ENCODE data around the gene ERCC2.

DNA sequence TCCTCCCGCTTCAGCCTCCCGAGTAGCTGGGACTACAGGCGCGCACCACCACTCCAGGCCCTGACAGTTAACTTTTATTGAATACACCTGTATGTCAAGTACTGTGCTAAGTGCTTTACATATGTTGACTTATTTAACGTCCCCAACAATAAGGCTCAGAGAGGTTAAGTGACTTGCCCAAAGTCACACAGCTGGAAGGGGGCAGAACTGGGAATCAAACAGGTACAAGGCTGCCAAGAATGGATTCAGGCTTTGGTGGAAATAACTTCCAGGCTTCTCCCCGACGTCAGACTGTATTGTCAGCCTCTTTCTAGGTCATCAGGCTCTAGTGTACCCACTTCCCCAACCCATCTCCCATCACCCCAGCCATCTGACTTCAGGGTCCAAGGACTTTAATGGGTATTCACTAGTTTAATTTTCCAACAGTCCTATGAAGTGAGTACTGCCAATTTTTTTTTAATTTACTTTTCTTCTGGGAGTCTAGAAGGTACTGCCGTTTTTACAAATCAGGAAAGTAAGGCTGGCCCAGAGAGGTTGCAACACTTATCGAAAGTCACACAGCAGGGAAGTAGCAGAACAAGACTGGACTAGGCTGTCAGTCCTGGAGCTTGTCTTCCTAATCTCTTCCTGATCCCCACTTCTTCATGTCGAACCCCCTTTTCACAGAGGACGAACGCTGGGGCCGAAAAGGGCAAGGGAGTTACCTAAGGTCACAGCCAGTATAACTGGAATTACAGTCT is 42.8 kb downstream of the ERCC2 start:
- no peak for TF ChIP-seq CTCF (IDR thresholded peaks at IDR 0.05)
- TF ChIP-seq POLR2AphosphoS5 (IDR thresholded peaks at IDR 0.05): no peak
